G401 (cell line): ENCODE measurements around the gene AQP12B. TPM values are rescaled to one million over a fixed set of nuclear protein-coding genes. Genes with fewer than 3 reads are reported as not detected.
"Not testable (repeated sequence)": the region's sequence is repeated elsewhere in the genome, so short reads cannot be mapped to it uniquely, and the experiment has no call there.

ENCODE experiments used
- DNase-seq: peaks from one replicate; pipeline ENCODE4 v3.0.0-alpha.2; 2015; ENCODE audit warnings: low spot score
- in situ Hi-C: cut with HindIII; loops from 2 replicates; pipeline ENCODE4 v1.10.0; 2016; ENCODE audit warnings: low sequenced_read_pairs, mixed read lengths
- total RNA-seq: library from RNA; depleted of rRNA; stranded (reverse); fragments of >200 nt; shearing (Covaris generic); gene quantifications from 2 replicates; pipeline ENCODE4 v1.2.3, GENCODE V29; 2014

The AQP12B gene
- total RNA-seq, 1 experiment from 2014 or later = not detected

DNA sequence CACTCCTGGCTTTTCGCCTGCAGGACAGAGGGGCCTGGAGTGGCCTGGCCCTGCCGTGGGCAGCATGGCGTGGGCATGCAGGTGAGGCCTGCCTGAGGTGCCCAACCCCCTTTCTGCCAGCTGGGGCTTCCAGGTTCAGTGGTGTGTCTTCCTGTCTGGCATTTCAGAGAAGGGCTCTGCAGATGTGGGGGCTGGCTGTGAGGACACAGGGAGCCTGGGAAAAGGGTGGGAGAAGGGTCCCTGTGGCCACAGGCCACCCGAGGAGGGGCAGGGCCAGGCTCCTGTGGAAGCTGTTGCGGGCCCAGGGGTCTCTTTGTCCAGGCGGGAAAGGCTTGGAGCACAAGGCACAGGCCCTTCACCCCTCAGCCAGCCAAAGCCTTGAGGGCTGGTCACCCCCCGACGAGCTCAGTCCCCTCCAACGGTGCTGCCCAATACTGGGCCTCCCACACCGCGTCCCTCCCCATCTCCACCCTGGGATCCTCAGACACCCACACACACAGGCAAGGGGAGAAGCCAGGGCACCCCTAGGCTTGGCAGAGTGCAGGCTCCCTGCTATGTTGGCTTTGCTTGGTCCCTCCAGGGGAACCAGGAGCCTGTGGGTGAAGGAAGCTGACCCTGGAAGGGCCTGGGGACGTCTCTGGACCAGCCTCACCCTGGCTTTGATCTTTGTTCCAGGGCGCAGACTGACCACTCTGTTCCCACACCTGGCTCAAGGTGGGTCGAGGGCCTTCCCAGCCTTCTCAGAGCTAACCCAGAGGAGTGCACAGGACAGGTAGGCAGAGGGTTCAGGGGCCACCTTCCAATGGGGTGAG lies 5.3 kb upstream of the AQP12B start:
- no peak for DNase-seq
- in situ Hi-C loops = no loop called here

GRCh38 chr2:240687045-240687740 lies 4.5 kb upstream of the AQP12B start:
- in situ Hi-C loops = no loop called here

DNA sequence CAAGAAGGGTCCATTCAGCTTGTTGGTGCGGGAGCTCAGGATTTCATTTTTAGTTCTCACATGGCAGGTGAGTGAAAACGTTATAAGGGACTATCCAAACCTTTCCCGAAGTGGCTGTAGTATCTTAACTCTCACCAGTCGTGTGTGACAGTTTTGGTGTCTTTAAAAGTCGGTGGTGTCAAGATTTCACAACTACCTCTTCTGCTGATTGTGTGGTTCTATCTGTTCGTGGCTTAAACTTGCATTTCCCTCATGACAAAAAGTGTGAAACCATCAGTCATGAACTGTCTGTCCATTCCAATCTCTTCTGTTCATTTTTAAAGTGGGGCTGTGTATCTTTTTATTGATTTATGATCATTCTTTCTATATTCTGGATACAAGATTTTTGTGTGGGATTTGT lies 3.8 kb upstream of the AQP12B start:
- in situ Hi-C loops = no loop called here

More at GRCh38 chr2:240687045-240687740, 4.5 kb upstream of the AQP12B start:
- no peak for DNase-seq

DNA sequence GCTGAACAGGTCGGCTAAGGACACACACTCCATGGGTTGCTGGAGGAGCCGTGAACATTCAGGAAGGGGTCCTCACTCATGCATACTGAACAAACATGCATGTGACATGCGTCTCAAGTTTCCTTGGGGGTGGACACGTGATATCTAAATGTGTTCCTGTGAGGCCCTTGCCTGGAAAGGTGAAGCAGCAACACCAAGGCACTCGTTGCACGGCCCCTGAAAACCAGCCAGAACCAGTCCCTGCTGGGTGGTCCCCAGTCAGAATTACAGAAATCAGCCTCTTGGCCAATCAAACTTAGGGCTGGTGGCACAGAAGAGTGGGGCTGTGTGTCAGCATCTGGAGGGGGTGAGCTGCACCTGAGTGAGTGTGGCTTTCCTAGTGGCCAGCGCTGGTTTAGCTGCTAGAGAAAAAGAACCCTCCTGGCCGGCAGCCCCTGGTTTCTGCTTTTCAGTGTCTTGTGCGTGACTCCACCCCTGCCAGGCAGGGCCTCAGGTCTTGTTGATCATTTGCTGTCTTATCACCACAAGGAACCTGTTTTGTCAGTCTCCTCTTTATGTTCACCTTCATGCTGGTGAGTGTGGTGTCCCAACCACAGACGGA lies 3.2 kb upstream of the AQP12B start:
- DNase-seq = no peak
- in situ Hi-C loops = no loop called here

More for the DNA sequence above, 3.8 kb upstream of the AQP12B start:
- DNase-seq = no peak

GRCh38 chr2:240683980-240684728 lies 1.5 kb upstream of the AQP12B start:
- in situ Hi-C loops, DNase-seq: not testable (repeated sequence)

GRCh38 chr2:240683329-240683979 lies 769 bp upstream of the AQP12B start:
- DNase-seq, in situ Hi-C loops: not testable (repeated sequence)

GRCh38 chr2:240680185-240680584 lies 2.5 kb downstream of the AQP12B start:
- DNase-seq, in situ Hi-C loops: not testable (repeated sequence)

DNA sequence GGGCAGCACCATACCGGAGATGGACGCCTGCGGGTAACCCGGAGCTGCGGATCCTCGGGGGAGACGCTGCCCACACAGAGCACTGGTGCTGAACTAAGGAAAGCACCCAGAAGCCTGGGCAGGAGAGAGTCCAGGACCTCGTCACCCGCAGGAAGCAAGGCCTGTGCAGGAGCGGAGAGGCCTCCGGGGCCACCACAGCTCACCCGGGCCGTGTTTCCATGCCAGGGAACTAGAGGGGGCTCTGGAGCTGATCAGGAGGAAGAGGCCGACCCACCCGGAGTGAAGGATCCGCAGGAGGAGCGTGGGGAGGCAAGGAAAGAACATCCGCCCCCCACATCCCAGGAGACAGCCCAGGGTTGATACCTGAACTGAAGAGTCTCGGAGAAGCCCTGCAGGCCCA lies 3.8 kb downstream of the AQP12B start:
- DNase-seq, in situ Hi-C loops: not testable (repeated sequence)

- in situ Hi-C loops, DNase-seq: not testable (repeated sequence)
Observed at GRCh38 chr2:240678043-240678442, 4.6 kb downstream of the AQP12B start.

GRCh38 chr2:240675345-240675744 lies 7.3 kb downstream of the AQP12B start:
- DNase-seq, in situ Hi-C loops: not testable (repeated sequence)

- not testable (repeated sequence) for DNase-seq
Observed at GRCh38 chr2:240674461-240675184, 8.1 kb downstream of the AQP12B start.

DNA sequence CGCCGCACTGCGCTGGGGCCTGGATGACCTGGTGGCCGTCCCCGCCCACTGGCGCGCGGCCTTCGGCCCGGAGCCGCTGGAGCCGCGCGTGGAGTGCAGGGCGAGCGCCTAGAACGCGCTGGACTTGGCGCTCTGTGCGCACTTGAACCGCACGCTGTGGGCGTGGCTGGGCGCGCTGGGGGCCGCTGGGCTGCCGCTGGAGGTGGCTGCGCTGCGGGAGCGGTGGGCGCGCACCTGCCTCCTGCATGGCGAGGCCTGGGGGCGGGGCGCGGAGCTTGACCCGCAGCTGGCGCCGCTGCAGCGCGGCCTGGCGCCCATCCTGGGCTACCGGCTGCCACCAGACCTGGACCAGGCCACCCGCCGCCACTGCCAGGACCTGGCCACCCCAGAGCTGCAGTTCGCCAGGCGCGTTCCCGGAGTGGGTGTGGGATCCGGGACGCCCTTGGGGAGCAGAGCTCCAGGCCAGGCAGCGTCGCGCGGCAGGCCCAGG lies 9.9 kb downstream of the AQP12B start:
- in situ Hi-C loops = no loop called here
- DNase-seq = no peak

More at GRCh38 chr2:240674461-240675184, 8.1 kb downstream of the AQP12B start:
- in situ Hi-C loops = not testable (repeated sequence)

DNA sequence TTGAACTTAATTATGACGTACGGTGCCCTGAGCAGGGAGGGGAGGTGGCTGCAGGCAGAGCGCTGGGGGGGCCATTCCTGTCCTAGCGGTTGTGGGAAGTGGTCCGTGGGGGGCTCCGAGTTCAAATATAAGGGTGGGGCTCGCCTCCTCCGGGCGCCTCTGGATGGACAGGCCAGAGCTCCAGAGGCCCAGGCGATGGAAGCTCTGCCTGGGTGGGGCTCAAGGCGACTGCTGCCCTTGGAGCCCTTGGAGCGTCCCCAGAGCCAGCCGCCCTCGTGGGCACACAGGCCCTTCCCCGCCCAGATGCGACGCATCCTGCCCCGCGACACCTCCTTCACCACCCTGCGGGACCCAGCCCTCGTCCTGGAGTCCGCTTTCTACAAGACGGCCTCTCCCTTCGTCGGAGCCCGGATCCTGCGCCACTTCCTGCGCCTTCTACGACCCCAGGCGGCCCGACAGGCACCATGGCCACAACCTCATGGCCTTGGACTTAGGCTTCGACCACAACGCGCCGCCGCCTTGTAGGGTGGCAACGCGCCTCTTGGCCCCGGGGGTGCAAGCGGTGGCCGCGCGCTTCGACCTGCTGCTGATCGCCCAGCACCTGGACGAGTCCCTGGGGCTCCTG lies 10.5 kb downstream of the AQP12B start:
- no peak for DNase-seq
- in situ Hi-C loops = no loop called here

GRCh38 chr2:240670950-240671349 lies 11.7 kb downstream of the AQP12B start:
- in situ Hi-C loops = no loop called here

GRCh38 chr2:240670402-240670801 lies 12.3 kb downstream of the AQP12B start:
- in situ Hi-C loops = no loop called here
- DNase-seq = no peak

More at GRCh38 chr2:240670950-240671349, 11.7 kb downstream of the AQP12B start:
- no peak for DNase-seq

- in situ Hi-C loops = no loop called here
- no peak for DNase-seq
Observed at GRCh38 chr2:240664622-240665021, 18.1 kb downstream of the AQP12B start.

DNA sequence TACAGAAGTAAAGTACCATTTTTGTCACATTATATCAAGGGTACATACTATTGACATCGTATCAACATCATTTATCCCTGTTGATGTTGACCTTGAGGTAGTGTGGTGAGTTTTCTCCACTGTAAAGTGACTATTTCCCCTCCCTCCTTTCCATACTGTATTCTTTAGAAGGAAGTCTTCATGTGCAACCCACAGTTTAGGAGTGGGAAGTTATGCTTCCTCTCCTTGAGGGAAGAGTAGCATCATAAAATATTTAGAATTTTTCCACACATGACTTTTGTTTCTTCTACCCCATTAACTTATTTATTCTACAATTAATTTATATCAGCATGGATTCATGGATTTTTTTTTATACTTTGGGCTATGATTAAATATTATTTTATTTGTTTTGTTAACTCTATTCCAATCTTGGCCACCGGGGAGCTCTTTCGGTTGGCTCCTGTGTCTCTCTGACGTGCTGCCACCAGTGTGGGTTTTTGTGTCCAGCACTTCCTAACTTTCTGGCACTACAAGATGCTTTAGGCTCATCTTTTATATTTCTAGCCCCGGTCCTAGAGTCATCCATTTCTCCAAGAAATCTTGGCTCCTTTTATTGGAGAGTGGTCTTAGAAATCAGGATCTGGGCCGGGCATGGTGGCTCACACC lies 19.0 kb downstream of the AQP12B start:
- DNase-seq = no peak
- in situ Hi-C loops = no loop called here
